HG03139 (cell line): ENCODE results near the gene NPAS2.

Experiments
- ATAC-seq: cut with Tn5 transposase; IDR thresholded peaks from one replicate; pipeline ENCODE4 v1.9.1; 2021; ENCODE audit not compliant: unreplicated experiment

NPAS2 gene

GRCh38 chr2:100793220-100793619 is 26.7 kb upstream of the NPAS2 start:
- no peak for ATAC-seq

DNA sequence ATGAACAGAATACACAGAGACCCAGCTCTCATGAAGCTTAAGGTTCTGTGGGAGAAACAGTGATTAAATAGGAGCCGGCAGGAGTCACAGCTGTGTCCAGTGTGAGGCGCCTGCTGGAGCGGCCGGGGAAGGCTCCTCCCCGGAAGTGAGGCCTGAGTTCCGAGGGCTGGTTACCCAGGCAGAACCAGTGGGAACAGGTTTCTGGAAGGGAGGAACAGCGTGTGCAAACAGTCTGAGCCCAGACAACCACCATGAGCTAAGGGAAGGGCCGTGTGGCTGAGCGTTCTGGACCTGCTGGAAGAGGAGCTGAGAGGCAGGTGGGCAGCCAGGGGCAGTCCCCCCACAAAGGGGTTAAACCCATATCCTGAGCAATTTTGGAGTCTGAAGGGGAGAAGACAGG is 26.0 kb upstream of the NPAS2 start:
- ATAC-seq = no peak

- no peak for ATAC-seq
Observed at GRCh38 chr2:100796499-100797100, 23.3 kb upstream of the NPAS2 start.

DNA sequence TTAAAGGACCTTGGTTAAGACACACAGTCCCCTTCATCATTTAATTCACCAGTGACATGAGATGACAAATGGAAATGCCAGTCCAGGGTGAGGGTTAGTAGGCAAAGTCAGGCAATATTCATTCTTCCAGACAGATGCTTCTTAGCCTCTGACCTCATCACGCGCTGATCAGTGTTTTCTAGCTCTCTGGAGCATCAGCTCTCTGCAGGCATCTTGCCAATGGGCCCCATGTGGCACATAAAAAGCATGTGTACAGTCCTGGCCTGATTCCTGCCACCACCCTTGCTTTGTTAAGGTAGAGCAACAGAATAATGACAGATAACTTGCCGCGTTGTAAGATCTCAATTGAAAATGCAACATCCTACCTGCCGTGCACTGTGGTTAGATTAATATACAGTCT is 20.3 kb upstream of the NPAS2 start:
- no peak for ATAC-seq

DNA sequence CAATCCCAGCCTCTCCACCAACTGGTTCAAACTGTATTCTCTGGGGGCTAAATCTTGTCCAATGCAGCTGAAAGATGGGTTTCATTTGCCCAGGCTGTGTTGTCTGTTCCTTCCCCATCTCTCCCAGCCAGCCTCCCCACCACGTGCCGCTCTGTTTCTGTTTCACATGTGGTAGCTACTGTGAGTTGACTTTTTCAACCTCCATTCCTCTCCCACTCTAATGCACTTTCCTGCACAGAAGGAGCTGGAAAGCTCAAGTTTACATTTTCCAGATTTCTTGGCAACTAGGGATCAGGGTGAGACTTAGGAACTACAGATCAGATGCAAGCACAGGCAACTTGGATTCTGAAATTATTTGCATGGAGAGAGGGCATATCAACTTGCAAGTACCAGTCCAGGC is 19.0 kb upstream of the NPAS2 start:
- ATAC-seq = no peak

GRCh38 chr2:100801402-100801801 is 18.5 kb upstream of the NPAS2 start:
- ATAC-seq = no peak

DNA sequence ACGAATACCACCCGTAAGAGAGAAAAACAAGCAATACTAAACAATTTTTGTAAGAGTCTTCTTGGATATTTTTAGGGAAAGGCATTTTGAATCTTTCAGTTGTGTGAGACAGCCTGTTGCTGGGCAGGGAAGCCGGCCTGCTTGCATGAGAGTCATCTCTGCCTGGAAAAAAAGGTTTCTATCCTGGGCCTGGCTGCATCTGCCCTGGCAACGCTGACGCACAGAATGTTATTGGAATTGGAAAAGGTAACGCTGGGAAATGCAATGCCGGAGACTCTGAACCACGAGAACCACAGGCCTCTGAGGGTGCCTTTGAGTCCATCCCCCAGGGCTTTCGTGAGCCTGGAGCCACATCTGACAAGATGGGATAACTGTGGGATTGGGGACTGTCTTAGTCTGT is 17.9 kb upstream of the NPAS2 start:
- ATAC-seq = no peak

- no peak for ATAC-seq
Observed at GRCh38 chr2:100803334-100803733, 16.6 kb upstream of the NPAS2 start.

- ATAC-seq = no peak
Observed at GRCh38 chr2:100806550-100806949, 13.4 kb upstream of the NPAS2 start.

DNA sequence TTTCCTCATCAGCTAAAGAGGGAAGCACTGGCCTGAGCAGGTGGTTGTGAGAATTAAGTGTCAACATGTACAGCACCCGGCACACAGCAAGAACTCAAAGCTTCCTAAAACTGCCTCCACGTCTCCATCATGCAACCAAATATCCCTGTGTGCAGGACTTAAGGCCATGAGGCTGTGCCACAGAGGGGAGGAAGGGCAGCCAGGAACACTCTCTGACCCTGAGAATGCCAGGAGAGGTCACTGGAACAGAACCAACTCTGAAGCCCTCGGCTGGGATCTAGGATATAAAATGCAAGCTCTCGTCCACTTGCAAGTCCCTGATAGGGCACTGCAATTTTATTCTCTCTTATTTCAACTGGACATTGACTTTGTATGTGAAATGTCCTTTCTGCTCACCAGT is 12.2 kb upstream of the NPAS2 start:
- ATAC-seq = no peak

DNA sequence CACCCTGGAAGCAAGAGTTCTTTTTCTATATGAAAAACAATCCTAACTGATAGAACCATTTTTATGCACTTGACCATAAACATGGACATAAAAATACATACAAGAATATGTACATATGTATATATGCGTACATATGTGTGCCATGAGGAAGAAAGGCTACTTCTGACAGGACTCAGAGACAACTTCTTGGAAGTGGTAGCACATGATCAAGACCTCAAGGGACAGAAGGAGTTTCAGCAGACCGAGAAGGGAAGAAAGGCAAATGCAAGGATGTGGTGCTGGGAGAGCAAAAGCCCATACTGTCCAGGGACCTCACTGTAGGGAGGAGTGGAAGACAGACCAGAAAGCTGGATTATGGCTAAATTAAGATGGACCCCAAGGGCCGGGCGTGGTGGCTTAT is 11.4 kb upstream of the NPAS2 start:
- no peak for ATAC-seq

GRCh38 chr2:100809506-100809905 is 10.4 kb upstream of the NPAS2 start:
- no peak for ATAC-seq

GRCh38 chr2:100810603-100811145 is 9.3 kb upstream of the NPAS2 start:
- no peak for ATAC-seq

- ATAC-seq = no peak
Observed at GRCh38 chr2:100812116-100812515, 7.8 kb upstream of the NPAS2 start.

DNA sequence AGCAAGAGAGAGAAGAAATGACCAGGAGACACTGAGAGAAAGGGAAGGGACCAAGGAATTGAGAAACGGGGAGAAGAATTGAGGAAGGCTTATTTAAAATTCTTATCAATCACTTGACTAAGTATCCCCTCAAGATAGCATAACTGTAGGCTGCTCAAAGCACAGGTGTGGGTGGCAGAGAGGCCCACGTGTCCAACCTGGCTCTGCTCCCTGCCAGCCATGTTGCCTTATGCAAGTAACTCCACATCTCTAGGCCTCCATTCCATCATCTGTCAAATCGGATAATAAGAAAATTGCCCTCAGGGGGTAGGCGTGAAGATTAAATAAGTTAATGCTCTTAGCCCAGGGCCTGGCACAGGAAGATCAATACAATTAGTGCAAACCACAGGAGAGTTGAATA is 7.4 kb upstream of the NPAS2 start:
- ATAC-seq = no peak

GRCh38 chr2:100813527-100813926 is 6.4 kb upstream of the NPAS2 start:
- ATAC-seq = no peak

- ATAC-seq = no peak
Observed at GRCh38 chr2:100814043-100814442, 5.9 kb upstream of the NPAS2 start.

- no peak for ATAC-seq
Observed at GRCh38 chr2:100814453-100814852, 5.5 kb upstream of the NPAS2 start.

- no peak for ATAC-seq
Observed at GRCh38 chr2:100817388-100817985, 2.5 kb upstream of the NPAS2 start.

- no peak for ATAC-seq
Observed at GRCh38 chr2:100818003-100818605, 1.8 kb upstream of the NPAS2 start.

GRCh38 chr2:100818606-100819369 is 1.2 kb upstream of the NPAS2 start:
- no peak for ATAC-seq

GRCh38 chr2:100820273-100820522 is 259 bp downstream of the NPAS2 start:
- no peak for ATAC-seq
